T-helper 2 cell treated with Interferon-gamma antibody and Interleukin-4, amounts not matched to agents 5 μg/mL and 100 μg/mL, for 36 hours (primary cell): ENCODE data around the gene SMYD3.
"Not testable (repeated sequence)": the region's sequence is repeated elsewhere in the genome, so short reads cannot be mapped to it uniquely, and the experiment has no call there.

Source experiments
- DNase-seq: peaks from one replicate; pipeline ENCODE4 v3.0.0; 2021; ENCODE audit warnings: low spot score
- H3K27ac Mint-ChIP-seq: one replicate; pipeline ENCODE4 v1.8.0; 2021; ENCODE audit warnings: mild to moderate bottlenecking, mixed read lengths
- H3K27me3 Mint-ChIP-seq: one replicate; pipeline ENCODE4 v1.8.0; 2021; ENCODE audit warnings: low read depth, mixed read lengths
- H3K36me3 Mint-ChIP-seq: one replicate; pipeline ENCODE4 v1.8.0; 2021; ENCODE audit warnings: low read depth, mixed read lengths
- H3K4me1 Mint-ChIP-seq: one replicate; pipeline ENCODE4 v1.8.0; 2021; ENCODE audit warnings: low read depth, mixed read lengths
- H3K4me3 Mint-ChIP-seq: one replicate; pipeline ENCODE4 v1.8.0; 2022; ENCODE audit warnings: mild to moderate bottlenecking, moderate library complexity, mixed read lengths
- H3K9me3 Mint-ChIP-seq: one replicate; pipeline ENCODE4 v1.8.0; 2021; ENCODE audit warnings: mixed read lengths

The SMYD3 gene

GRCh38 chr1:245990315-245991022 is 516.6 kb downstream of the SMYD3 start:
- no peaks in the 10 kb centered on the region for H3K36me3 Mint-ChIP-seq
- H3K4me3 Mint-ChIP-seq, result no peak overlapping the region

GRCh38 chr1:245988393-245989078 is 518.5 kb downstream of the SMYD3 start:
- no peaks in the 10 kb centered on the region for H3K36me3 Mint-ChIP-seq
- H3K4me1 Mint-ChIP-seq, result peaks cover 3% of the 10 kb centered on the region
- no peak for DNase-seq
- no peaks in the 10 kb centered on the region for H3K9me3 Mint-ChIP-seq
- H3K27me3 Mint-ChIP-seq, result no peaks in the 10 kb centered on the region
- no peak overlapping the region for H3K27ac Mint-ChIP-seq
- no peak overlapping the region for H3K4me3 Mint-ChIP-seq

More at GRCh38 chr1:245990315-245991022, 516.6 kb downstream of the SMYD3 start:
- H3K9me3 Mint-ChIP-seq, result no peaks in the 10 kb centered on the region
- H3K4me1 Mint-ChIP-seq, result no peaks in the 10 kb centered on the region
- no peak overlapping the region for H3K27ac Mint-ChIP-seq
- no peaks in the 10 kb centered on the region for H3K27me3 Mint-ChIP-seq
- DNase-seq, result no peak

- peaks cover 3% of the 10 kb centered on the region for H3K4me1 Mint-ChIP-seq
- H3K4me3 Mint-ChIP-seq, result no peak overlapping the region
- DNase-seq, result no peak
- no peaks in the 10 kb centered on the region for H3K9me3 Mint-ChIP-seq
- no peaks in the 10 kb centered on the region for H3K36me3 Mint-ChIP-seq
- no peaks in the 10 kb centered on the region for H3K27me3 Mint-ChIP-seq
- no peak overlapping the region for H3K27ac Mint-ChIP-seq
Observed at GRCh38 chr1:245987997-245988392, 519.1 kb downstream of the SMYD3 start.

- H3K27ac Mint-ChIP-seq, result no peak overlapping the region
- H3K4me3 Mint-ChIP-seq, result no peak overlapping the region
- H3K36me3 Mint-ChIP-seq, result no peaks in the 10 kb centered on the region
- H3K9me3 Mint-ChIP-seq, result no peaks in the 10 kb centered on the region
- H3K4me1 Mint-ChIP-seq, result peaks cover 3% of the 10 kb centered on the region
- H3K27me3 Mint-ChIP-seq, result no peaks in the 10 kb centered on the region
- DNase-seq, result no peak
Observed at GRCh38 chr1:245987577-245987976, 519.5 kb downstream of the SMYD3 start.

- Mint-ChIP-seq H3K4me3 (no peak overlapping the region), H3K36me3 (no peaks in the 10 kb centered on the region), H3K4me1 (peaks cover 3% of the 10 kb centered on the region), H3K9me3 (no peaks in the 10 kb centered on the region), H3K27ac (no peak overlapping the region), H3K27me3 (no peaks in the 10 kb centered on the region)
- no peak for DNase-seq
Observed at GRCh38 chr1:245987219-245987545, 519.9 kb downstream of the SMYD3 start.

- Mint-ChIP-seq H3K4me3 (no peak overlapping the region), H3K9me3 (no peaks in the 10 kb centered on the region), H3K27me3 (no peaks in the 10 kb centered on the region), H3K4me1 (peaks cover 3% of the 10 kb centered on the region), H3K27ac (no peak overlapping the region), H3K36me3 (no peaks in the 10 kb centered on the region)
- DNase-seq, result no peak
Observed at GRCh38 chr1:245986404-245987218, 520.5 kb downstream of the SMYD3 start.

- H3K4me1 Mint-ChIP-seq, result peaks cover 3% of the 10 kb centered on the region
- no peak overlapping the region for H3K27ac Mint-ChIP-seq
- no peaks in the 10 kb centered on the region for H3K27me3 Mint-ChIP-seq
- no peak overlapping the region for H3K4me3 Mint-ChIP-seq
- DNase-seq, result no peak
- no peaks in the 10 kb centered on the region for H3K9me3 Mint-ChIP-seq
- H3K36me3 Mint-ChIP-seq, result no peaks in the 10 kb centered on the region
Observed at GRCh38 chr1:245984390-245985155, 522.5 kb downstream of the SMYD3 start.

- Mint-ChIP-seq H3K27ac (no peak overlapping the region), H3K36me3 (no peaks in the 10 kb centered on the region), H3K4me1 (peaks cover 3% of the 10 kb centered on the region), H3K4me3 (no peak overlapping the region), H3K27me3 (no peaks in the 10 kb centered on the region), H3K9me3 (no peaks in the 10 kb centered on the region)
- no peak for DNase-seq
Observed at GRCh38 chr1:245983294-245983967, 523.6 kb downstream of the SMYD3 start.

GRCh38 chr1:245979589-245979988 is 527.5 kb downstream of the SMYD3 start:
- Mint-ChIP-seq H3K27ac (no peak overlapping the region), H3K36me3 (no peaks in the 10 kb centered on the region), H3K9me3 (peaks cover 3% of the 10 kb centered on the region), H3K4me1 (peaks cover under 1% of the 10 kb centered on the region), H3K4me3 (no peak overlapping the region), H3K27me3 (no peaks in the 10 kb centered on the region)
- DNase-seq, result no peak

- no peak for DNase-seq
- H3K27ac Mint-ChIP-seq, result no peak overlapping the region
- no peaks in the 10 kb centered on the region for H3K27me3 Mint-ChIP-seq
- no peak overlapping the region for H3K4me3 Mint-ChIP-seq
- H3K4me1 Mint-ChIP-seq, result no peaks in the 10 kb centered on the region
- no peaks in the 10 kb centered on the region for H3K36me3 Mint-ChIP-seq
- H3K9me3 Mint-ChIP-seq, result peaks cover 3% of the 10 kb centered on the region
Observed at GRCh38 chr1:245978915-245979314, 528.2 kb downstream of the SMYD3 start.

- no peak for DNase-seq
- no peaks in the 10 kb centered on the region for H3K9me3 Mint-ChIP-seq
- H3K27ac Mint-ChIP-seq, result no peak overlapping the region
- H3K4me3 Mint-ChIP-seq, result no peak overlapping the region
- H3K27me3 Mint-ChIP-seq, result no peaks in the 10 kb centered on the region
- H3K36me3 Mint-ChIP-seq, result no peaks in the 10 kb centered on the region
- H3K4me1 Mint-ChIP-seq, result no peaks in the 10 kb centered on the region
Observed at GRCh38 chr1:245972476-245972875, 534.6 kb downstream of the SMYD3 start.

GRCh38 chr1:245971711-245972085 is 535.4 kb downstream of the SMYD3 start:
- Mint-ChIP-seq H3K36me3 (no peaks in the 10 kb centered on the region), H3K9me3 (no peaks in the 10 kb centered on the region), H3K27me3 (no peaks in the 10 kb centered on the region), H3K27ac (no peak overlapping the region), H3K4me1 (no peaks in the 10 kb centered on the region), H3K4me3 (no peak overlapping the region)
- no peak for DNase-seq

- H3K4me3 Mint-ChIP-seq, H3K27ac Mint-ChIP-seq, H3K36me3 Mint-ChIP-seq, H3K27me3 Mint-ChIP-seq, DNase-seq, H3K9me3 Mint-ChIP-seq, H3K4me1 Mint-ChIP-seq: not testable (repeated sequence)
Observed at GRCh38 chr1:245971076-245971710, 535.9 kb downstream of the SMYD3 start.
